Fibroblast of gingiva (primary cell): ENCODE results near the gene PITX1.

Source experiments
- DNase-seq: peaks from one replicate; pipeline ENCODE4 v3.0.0-alpha.2; 2011; ENCODE audit warnings: low read depth

The PITX1 gene

GRCh38 chr5:135029477-135030122, 4.4 kb downstream of the PITX1 start:
- no peak for DNase-seq

GRCh38 chr5:135028791-135029476, 5.1 kb downstream of the PITX1 start:
- no peak for DNase-seq

- DNase-seq, result no peak
Observed at GRCh38 chr5:135027697-135028615, 6.1 kb downstream of the PITX1 start.

GRCh38 chr5:135027266-135027696, 6.7 kb downstream of the PITX1 start:
- DNase-seq, result no peak

GRCh38 chr5:135026645-135027265, 7.3 kb downstream of the PITX1 start:
- DNase-seq, result no peak

GRCh38 chr5:135025730-135026644, 8.0 kb downstream of the PITX1 start:
- DNase-seq, result no peak

- DNase-seq, result no peak
Observed at GRCh38 chr5:135024956-135025729, 8.9 kb downstream of the PITX1 start.

- DNase-seq, result no peak
Observed at GRCh38 chr5:135020111-135020895, 13.7 kb downstream of the PITX1 start.

- DNase-seq, result no peak
Observed at GRCh38 chr5:135019314-135019713, 14.7 kb downstream of the PITX1 start.

GRCh38 chr5:135018457-135018856, 15.6 kb downstream of the PITX1 start:
- DNase-seq, result no peak

GRCh38 chr5:135016861-135017290, 17.2 kb downstream of the PITX1 start:
- DNase-seq, result no peak

GRCh38 chr5:135015942-135016341, 18.1 kb downstream of the PITX1 start:
- no peak for DNase-seq

GRCh38 chr5:135013947-135014570, 20.0 kb downstream of the PITX1 start:
- DNase-seq, result peak; percentile 49

- no peak for DNase-seq
Observed at GRCh38 chr5:135013445-135013844, 20.6 kb downstream of the PITX1 start.

- no peak for DNase-seq
Observed at GRCh38 chr5:135012951-135013391, 21.1 kb downstream of the PITX1 start.

- no peak for DNase-seq
Observed at GRCh38 chr5:135012033-135012588, 21.9 kb downstream of the PITX1 start.

GRCh38 chr5:135011355-135012032, 22.5 kb downstream of the PITX1 start:
- DNase-seq, result no peak
